ENCODE data around the gene HDGFL1.

Gene HDGFL1

DNA sequence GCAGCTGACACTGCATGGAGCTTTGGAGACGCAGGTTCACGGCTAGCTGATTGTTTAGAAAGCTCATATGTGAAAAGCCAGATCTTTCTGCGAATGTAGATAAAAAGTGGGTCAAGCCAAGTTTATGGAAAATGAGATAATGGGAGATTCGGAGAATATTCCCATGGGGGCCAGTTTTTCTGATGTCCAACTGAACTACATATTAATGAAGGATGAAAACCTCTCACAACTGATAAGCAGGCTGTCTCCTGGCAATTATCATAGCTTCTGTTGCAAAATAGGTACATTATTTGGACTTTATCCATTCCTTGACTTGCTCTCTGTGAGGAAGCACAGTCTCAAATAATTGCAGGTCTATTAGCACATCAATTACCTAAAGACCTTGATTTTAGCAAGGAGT lies 21.1 kb downstream of the HDGFL1 start:
- no peak for DNase-seq

DNA sequence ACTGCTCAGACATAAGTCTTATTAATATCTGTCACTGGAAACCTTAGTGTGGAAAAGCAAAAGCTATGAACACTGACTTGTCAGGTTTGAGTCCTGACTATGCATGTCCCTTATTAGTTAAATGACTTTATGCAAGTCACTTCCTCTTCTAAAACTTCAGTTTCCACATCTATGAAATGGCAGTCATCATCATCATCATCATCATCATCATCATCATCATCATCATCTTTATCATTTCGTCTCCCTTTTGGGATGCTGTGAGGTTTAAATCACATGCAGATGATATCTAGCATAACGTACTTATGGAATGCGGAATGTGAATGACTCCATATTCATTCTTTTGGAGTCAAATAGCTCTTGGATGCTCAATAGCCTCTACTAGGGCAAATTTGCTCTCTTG lies 24.5 kb downstream of the HDGFL1 start:
- no peak for DNase-seq

DNA sequence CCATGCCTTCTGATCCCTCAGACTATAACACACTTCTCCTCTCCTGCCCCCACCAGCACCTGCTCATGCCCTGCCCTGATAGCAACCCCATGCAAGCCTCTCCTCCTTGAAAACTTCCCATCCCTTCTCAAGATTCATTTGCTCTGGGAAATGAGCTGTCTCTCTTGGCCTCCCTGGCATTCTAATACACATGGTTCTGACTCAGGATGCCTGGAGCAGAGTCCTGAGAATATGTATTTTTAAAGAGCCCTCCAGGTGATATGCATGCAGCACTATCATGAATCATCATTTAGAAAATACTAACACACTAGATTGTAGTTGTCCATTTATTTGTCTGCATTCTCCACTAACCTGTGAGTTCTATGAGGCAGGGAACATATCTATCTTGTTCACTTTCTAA lies 26.6 kb downstream of the HDGFL1 start:
- no peak for DNase-seq

DNA sequence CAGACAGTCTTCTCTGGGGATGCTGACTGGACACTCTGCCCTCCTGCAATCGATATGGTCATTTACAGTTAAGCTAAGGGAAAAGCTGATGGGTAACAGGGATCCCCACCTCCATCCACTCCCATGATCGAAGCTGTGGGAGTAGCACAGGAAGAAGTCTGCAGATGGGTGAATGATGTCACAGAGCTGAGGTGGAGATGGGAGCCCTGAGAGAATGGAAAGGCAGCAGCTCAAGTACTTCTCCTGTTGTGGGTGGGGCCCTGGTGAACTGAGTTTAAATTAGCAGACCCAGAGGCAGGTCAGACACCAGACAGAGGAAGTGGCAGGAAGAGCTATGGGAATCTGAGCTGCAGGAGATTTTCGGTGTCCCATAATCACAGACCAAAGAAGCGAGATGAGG lies 29.0 kb downstream of the HDGFL1 start:
- no peak for DNase-seq

DNA sequence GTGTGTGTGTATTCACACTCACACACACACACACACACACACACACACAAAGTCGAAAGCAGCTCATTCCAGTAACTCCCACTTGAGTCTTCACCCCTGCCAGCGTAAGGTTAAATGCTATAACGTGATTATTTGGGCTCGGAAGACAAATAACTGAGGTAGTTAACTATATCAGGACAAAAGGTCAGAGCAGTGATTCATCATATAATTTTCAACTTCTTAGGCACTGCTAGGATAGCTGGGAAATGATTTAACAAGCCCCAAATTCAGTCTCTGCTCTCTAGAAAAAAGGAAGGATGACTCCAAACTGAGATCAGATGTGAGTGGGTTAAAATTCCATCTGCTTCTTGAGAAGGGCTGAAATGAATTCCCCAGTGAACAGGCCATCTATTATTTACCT lies 30.7 kb downstream of the HDGFL1 start:
- DNase-seq, result no peak

DNA sequence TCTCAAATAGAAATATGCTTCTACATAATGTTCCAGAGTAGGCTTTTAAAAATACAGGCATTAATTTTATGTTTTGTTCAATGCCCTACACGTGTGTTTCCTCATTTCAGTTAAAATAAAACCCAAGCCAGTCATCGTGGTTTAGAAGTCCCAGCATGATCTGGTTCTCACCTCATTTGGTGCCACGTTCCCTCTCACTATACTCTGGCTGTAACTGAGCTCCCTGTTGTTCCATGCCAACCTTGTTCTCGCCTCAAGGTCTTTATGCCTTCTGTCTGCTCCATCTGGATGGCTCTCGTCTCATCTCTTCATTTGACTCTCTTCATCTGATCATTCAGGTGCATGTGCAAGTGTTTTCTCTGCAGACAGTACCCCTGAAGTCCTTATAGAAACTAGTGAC lies 32.6 kb downstream of the HDGFL1 start:
- DNase-seq, result no peak

DNA sequence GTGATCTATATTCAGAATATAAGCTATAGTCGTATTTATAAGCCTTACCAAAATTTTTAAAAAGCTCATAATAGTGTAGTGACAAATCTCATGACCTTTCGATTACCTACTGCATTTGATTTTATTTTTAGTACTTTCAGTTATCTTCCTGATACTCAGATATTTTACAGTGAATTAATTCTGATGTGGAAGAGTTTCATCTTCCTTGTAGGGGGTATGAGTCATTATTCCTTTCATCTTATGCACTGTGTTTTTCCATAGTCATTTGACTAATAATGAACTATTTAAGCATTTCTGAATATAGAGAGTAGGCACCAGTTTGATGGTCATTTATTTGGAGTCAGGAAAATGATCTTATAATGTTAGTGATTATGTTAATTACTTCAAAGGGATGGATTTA lies 36.4 kb downstream of the HDGFL1 start:
- no peak for DNase-seq

DNA sequence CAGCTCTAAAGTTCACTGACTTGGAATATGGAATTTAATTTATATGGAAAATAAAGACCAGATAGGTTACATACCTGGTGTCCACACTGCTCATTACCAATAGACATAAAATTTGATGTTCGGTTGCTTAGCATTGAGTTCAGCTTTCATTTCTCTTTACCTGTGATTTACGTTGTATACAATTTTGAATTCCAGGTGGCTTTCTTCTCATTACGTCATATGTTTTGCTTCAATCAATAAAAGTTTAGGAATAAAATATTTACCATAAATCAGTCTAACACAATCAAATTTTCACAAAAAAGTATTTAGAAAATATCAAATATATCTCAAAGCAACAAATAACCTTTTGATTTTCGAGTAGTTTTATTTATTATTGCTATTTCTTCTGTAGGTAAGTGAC lies 40.8 kb downstream of the HDGFL1 start:
- no peak for DNase-seq

DNA sequence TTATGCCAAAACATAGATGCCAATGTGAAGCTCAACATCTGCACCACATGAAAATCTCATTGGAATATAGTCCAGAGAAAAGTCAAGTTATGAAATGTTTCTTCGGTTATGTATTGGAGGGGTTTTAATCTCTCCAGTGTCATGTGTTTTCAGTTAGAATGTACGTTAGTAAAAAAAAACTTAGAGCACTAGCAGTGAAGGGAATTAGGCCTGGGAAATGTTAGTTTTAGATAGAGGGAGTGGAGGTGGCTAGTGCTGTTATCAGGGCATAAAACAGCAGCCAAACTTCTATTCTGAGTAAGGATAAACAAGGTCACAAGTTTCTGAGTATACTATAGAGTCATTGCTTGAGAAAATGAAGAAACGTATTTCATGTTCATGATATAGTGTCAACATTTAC lies 42.9 kb downstream of the HDGFL1 start:
- DNase-seq, result no peak

DNA sequence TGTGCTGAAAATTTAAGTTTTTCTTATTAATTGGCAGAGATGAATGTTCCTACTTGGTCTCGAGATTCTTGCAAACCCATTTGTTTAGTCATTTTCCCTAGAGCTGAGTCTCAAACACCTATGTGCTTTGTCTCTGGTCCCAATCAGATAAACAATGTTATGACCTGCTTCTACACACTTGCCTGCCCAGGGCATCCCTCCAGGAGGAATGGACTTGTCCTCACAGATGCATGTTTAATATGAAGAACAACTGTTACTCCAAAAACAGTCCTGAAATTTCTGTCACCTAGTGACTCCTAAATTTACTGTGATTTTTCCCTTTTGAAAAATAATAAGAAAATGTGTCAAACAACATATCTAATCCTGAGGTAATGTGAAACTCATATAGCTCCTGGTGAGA lies 43.7 kb downstream of the HDGFL1 start:
- DNase-seq, result no peak

DNA sequence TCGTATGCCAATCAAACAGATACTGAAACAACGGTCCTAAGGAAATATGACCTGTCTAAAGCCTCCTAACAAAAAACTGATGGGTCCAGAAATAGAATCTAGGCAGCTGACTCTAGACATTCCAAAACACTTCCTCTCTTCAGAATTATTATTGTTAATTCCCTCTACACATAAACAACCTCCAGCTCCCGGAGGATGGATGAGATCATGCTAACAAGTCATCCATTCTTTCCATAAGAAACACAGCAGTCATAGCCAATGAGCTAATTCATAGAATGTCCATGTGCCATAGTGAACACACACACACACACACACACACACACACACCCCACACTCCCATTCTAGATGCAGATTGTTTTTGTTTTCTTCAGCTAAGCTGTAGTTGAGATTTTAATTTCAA lies 44.3 kb downstream of the HDGFL1 start:
- DNase-seq, result no peak

DNA sequence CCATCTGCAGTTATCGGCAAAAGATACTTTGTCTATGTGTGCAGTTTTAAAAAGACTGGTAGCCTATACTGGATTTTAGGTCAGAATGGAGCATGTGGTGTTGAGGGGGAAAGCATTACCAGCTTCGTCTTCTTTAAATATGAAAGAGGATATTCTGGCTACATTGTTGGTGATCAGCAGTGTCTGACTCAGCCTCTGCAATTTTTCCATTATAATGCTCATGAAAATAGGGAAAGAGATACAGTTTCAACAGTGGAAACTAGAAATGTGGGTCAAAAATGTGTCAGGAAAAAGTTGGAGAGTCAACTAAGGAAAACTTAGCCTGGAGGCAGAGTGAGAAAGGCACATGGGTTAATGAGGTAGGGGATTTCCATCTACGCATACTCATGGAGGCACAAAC lies 45.2 kb downstream of the HDGFL1 start:
- DNase-seq, result no peak

DNA sequence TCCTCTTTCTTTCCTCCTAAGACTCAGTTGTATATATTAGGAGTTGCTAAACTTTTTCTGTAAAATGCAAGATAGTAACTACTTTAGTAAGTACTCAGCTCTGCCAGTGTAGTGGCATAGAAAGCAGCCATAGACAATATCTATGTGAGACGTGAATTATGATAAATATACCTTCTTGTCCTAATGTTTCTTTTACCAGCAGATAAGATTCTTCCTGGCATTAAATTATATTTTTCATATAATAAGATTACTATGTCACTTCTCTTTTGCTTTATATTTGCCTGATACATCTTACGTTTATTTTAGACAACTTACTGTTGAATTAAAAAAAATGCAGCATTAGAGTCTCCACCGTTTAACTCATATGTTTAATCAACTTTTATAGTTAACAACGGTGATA lies 51.7 kb downstream of the HDGFL1 start:
- no peak for DNase-seq

Data from right kidney (tissue), 1 donor.